ENCODE measurements around the gene ABCC8.

DNA sequence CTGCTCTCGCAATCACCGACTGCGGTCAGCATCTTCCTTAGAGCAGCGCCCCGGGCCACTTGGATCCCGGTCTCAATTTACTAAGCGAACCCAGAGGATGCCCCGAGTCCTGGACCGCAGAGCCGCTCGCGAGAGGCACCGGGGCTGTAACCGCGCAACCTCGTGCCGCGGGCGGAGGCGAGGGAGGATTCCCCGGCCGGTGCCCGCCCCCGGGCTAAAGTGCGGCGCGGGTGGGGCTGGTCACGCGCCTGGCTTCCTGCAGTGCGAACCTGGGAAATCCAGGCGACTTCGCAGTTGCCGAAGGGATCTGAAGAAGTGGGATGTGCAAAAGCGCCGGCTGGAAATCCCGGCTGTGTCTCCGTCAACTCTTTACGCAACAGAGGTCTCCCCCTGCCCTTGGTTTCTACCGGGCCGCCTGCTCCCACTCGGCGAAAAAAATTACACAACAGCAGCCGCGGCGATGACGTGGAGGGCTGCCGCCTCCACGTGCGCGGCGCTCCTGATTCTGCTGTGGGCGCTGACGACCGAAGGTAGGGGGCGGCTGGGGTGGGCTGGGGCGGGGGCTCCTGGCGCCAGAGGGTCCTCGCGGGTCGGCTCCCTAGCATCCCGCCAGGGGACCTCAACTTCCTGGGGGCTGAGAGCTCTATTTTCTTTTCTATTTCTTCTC, 125.0 kb downstream of the ABCC8 start, which contains the start of gene NCR3LG1:
- TF ChIP-seq, protein P1, sequence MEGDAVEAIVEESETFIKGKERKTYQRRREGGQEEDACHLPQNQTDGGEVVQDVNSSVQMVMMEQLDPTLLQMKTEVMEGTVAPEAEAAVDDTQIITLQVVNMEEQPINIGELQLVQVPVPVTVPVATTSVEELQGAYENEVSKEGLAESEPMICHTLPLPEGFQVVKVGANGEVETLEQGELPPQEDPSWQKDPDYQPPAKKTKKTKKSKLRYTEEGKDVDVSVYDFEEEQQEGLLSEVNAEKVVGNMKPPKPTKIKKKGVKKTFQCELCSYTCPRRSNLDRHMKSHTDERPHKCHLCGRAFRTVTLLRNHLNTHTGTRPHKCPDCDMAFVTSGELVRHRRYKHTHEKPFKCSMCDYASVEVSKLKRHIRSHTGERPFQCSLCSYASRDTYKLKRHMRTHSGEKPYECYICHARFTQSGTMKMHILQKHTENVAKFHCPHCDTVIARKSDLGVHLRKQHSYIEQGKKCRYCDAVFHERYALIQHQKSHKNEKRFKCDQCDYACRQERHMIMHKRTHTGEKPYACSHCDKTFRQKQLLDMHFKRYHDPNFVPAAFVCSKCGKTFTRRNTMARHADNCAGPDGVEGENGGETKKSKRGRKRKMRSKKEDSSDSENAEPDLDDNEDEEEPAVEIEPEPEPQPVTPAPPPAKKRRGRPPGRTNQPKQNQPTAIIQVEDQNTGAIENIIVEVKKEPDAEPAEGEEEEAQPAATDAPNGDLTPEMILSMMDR (IDR thresholded peaks at IDR 0.05): no peak
- no peak for TF ChIP-seq POLR2A (IDR thresholded peaks at IDR 0.05)
